Right renal pelvis (tissue), 4 donors: ENCODE results near the gene KIAA1191. TPM values are rescaled to one million over a fixed set of nuclear protein-coding genes. Genes with fewer than 3 reads are reported as not detected.
"Not testable (repeated sequence)": the region's sequence is repeated elsewhere in the genome, so short reads cannot be mapped to it uniquely, and the experiment has no call there.

Source experiments
- DNase-seq, 4 donors: peaks; one replicate each; pipeline ENCODE4 v3.0.0-alpha.2; 2013; ENCODE audit warnings: low read depth in 4 of 4, low spot score in 3 of 4, missing footprints in 1 of 4
- polyA plus RNA-seq, 4 donors: library from polyadenylated mRNA; unstranded; fragments of 120-200 nt; gene quantifications; one replicate each; pipeline ENCODE4 v1.2.1, GENCODE V29; 2013; ENCODE audit not compliant: insufficient read length in 4 of 4

The KIAA1191 gene, protein sequence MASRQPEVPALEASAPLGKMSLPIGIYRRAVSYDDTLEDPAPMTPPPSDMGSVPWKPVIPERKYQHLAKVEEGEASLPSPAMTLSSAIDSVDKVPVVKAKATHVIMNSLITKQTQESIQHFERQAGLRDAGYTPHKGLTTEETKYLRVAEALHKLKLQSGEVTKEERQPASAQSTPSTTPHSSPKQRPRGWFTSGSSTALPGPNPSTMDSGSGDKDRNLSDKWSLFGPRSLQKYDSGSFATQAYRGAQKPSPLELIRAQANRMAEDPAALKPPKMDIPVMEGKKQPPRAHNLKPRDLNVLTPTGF
- 100 to 1,000 TPM; 151 to 159 (median 153) TPM for polyA plus RNA-seq

DNA sequence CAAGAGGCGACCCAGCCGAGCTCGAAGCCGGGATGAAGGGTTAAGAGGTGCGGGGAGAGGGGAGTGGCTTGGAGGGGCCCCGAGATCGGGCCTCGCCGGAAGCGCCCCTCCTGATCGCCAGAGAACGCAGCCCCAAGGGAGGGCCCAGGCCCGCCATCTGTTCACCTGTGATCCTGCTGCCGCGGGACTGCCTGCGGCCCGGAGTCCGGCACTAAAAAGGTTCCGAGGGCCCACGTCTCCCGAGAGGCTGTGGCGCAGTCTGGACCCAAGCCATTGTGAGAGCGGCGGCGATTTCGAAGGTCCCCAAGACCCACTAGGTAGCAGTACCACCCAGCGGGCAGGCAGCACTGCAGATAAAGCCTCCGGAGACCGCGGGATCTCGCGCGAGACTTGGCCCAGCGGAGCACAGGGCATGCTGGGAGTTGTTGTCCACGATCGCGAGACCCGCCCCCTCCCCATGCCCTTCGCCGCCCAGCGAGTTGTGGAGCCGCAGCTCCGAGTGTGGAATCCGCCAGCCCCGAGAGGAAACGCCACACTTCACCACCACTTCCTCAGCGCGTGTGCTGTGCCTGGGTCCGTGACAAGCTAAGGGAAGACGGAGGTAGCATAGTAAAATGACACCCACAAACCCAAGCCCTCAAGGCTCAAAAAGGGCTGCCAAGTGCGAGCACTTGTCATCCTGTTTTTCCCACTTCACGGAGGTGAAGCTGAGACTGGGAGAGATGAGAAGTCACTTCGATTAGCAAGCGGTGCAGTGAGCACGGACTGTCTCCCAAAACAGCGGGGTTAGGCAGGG, at the start of gene KIAA1191:
Gene KIAA1191 (minus strand): TSS at position 328 of the 796 bp plus-strand sequence. CDS start 2,256 bp downstream, outside the sequence.
- DNase-seq, result peak; percentile 76 to 85 (median 82)

DNA sequence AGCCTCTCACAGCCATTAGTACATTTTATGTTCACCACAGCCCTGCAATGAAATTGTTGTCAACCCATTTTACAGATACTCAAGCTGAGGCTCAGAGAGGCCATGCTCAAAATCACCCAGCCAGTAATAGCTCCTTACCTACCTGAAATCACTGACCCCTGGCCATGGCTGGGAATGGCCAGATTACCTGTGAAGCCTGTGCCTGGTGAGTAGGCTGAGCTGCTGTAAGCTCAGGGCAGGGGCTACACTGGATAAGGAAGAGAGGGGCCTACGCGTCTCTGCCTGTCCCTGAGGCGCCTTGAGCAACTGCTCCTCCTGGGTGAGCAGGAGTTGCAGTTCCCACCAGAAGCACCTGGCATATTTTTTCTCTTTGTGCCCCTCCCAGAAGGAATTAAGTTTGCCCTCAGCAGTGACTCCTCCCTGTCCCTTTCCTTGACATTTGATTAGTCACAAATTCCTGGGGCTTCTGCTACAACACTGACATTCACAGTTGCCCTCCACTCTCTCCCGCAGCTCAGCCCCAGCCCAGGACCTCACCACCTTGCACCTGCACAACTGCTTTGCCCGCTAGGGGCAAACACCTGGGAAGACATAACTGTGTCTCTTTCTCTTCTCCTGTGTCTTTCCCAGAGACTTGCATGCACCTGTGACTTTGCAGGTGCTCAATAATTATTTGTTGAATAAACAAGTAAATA, 49.1 kb upstream of the KIAA1191 start:
- no peak for DNase-seq

DNA sequence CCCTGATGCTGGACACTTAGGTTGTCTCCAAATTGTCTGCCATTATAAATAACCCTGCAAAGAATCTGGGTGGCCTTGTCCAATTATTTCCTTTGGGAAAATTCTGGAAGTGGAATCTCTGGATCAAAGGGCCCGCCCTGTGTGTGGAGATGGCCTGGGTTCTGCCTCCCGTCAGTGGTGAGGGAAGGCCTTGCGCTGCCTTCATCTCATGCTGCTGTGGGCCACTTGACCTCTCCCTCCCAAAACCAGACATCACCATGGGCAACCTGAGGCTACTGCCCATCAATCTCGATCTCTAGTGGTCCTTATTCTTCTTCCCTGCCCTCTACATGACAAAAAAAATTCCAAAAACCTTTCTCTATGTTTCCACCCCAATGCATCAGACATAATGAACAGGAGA, 48.2 kb upstream of the KIAA1191 start:
- DNase-seq, result no peak

GRCh38 chr5:176408590-176408989, 47.0 kb upstream of the KIAA1191 start:
- no peak for DNase-seq

GRCh38 chr5:176408252-176408573, 46.6 kb upstream of the KIAA1191 start:
- not testable (repeated sequence) for DNase-seq

DNA sequence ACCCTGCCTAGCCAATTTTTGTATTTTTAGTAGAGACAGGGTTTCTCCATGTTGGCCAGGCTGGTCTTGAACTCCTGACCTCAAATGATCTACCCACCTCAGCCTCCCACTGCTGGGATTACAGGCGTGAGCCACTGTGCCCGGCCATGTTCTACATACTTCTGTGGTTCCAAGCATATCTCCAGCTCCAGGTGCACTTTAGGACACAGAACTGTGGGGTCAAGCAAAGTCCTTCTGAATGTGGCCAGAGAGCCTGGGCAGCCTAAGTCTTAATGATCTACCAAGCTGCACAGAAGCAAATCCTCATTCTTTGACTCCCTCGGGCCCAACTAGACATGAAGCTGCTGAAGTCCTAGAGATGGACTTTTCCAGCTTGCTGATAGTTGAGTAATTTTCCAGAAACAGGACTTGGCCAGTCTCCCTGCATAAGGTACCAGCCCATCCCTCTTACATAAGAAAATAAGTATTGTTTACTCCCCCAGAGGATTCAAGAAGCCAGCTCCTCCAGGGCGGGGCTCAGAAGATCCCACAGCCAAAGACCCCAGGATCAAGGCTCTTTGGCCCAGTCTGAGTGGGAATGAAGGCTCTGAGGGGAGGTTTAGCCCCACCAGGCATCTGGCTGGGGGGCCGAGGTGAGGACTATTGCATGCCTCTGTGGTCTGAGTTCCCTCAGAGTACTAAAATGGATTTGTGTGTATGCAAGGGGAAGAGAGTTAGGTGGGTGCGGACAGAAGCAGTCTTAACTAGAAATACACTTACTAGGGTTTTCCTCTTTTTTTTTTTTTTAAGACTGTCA, 46.1 kb upstream of the KIAA1191 start:
- no peak for DNase-seq

- no peak for DNase-seq
Measured at GRCh38 chr5:176406436-176407052, 45.0 kb upstream of the KIAA1191 start.

GRCh38 chr5:176405656-176406435, 44.3 kb upstream of the KIAA1191 start:
- no peak for DNase-seq

DNA sequence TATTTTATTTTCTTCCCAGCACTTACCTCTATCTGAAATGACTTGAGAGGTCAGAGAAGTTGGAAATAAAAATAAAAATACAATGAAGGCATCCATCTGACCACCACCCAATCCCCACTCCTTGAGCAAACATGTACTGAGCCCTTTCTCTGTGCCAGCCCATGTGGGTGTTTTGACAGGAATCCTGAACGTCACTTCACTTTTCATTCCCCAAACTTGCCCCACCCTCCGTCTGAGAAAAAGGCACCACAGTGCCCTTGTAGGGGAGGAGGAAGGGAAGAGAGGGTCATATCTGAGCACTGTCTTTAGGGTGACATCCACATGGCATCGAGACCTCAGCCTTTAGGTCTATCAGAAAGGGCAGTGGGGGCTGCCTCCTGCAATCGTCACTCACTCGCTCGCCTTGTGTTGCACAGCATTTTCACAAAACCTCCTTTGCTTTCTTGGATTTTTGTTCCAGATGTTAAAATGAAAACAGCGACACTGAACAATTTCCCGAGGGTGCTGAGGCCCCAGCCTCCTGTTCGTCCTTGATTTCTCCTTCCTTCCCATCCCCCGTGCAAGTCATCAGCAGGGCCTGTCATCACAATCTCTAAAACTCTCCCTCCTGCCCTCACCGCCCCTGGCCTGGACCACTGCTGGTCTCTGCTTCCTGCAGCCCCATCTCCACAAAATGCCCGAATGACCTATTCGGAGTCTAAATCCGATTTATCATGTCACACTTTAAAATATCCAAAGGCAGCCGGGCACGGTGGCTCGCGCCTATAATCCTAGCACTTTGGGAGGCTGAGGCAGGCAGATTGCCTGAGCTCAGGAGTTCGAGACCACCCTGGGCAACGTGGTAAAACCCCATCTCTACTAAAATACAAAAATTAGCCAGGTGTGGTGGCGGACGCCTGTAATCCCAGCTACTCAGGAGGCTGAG, 40.0 kb upstream of the KIAA1191 start:
- no peak for DNase-seq

DNA sequence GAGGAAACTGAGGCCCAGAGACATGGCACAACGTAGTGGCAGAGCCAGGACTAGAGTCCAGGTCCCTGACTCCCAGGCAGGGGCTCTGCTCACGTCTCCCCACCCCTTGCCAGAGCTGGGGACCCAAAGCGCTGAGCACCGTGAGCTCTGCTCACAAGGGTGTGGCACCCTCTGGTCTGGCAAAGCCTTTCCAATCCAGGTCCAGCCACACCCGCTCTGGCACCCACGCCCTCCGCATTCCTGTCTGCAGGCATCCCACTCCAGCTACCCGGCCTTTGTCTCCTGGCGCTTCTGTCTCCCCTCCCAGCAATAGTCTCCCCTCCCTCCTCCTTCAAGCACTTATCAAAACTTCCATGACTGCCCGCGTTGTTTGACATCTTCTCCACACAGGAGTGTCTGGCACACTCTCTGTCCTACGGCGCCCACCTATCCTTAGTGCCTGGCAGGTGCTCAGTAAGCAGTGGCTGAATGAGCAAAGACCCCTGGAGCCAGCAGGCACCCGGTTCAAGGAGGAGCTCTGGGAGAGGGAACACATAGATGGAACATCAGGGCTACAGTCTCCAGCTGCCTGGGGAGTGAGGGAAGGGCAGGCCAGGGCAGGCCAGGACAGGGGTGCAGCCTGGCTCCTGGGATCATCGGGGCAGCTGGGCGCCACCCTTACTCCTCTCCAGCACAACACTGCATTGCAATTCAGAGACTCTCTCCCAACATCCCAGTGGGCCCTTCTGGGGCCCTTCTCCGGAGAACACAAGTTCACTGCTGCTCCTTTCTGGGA, 39.0 kb upstream of the KIAA1191 start:
- no peak for DNase-seq

- no peak for DNase-seq
Measured at GRCh38 chr5:176397736-176398420, 36.3 kb upstream of the KIAA1191 start.

DNA sequence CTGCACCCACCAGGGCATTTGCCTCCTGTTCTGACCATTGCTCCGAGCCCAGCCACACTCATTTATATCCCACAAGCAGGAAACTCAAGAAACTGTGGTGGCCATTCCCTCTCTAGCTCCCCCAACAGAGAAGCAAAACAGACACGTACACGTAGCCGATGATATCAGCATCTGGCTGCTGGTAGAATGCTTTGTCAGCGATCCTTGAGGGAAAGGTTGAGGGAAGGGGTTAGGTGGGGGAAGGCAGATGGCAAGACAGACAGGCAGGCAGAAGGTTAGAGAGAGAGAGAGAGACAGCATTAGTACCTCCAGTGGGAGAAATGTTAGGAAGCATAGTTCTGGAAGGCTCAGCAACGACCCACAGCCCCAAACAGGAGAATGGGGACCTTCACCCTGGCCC, 34.8 kb upstream of the KIAA1191 start:
- no peak for DNase-seq

DNA sequence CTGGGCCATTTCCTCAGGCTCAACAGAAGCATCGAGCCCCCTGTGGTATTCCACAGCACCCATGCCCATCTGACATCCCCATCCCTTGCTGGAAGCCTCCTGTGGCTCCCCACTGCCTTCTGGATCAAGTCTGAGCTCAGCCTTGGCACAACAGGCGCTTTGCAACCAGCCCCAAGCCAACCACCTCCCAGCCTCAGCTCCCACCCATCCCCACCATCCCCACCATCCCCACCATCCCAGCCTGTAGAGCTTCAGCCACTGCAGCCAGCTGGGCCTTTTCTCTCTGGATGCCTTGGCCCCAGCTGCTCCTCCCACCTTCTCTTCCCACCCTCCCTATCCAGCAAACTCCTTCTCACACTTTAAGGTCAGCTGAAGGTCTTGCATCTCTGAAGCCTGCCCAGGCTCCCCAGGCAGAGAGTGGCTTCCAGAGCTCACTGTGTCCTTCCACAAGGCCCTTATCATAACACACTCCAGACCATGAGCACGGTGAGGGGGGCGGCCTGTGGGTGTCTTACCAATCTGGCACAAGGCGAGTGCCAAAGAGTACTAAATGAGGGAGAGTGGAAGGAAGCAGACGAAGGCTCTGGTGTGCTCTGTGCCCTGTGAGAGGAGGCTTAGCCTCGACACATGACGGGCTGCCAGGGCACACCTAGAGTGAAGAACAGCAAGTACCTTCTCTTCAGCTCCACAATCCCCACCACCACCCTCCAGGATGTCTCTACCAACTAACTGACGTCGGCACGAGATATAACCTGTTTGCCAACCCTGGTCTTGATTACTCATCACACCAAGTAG, 33.5 kb upstream of the KIAA1191 start:
- no peak for DNase-seq

DNA sequence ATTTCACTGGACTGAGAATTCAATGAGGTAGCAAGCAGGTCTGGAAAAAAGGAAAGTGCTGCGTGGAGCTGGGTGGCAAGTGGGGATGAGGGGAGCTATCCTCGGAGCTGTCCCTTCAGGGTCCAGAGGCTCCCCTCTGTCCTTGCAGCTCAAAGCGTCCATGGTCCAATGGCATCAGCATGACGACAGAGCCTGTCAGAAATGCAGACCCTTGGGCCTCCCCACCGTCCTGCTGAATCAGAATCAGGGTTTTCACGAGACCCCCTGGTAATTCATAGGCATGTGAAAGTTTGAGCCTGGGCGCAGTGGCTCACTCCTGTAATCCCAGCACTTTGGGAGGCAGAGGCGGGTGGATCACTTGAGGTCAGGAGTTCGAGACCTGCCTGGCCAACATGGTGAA, 32.5 kb upstream of the KIAA1191 start:
- DNase-seq, result no peak

DNA sequence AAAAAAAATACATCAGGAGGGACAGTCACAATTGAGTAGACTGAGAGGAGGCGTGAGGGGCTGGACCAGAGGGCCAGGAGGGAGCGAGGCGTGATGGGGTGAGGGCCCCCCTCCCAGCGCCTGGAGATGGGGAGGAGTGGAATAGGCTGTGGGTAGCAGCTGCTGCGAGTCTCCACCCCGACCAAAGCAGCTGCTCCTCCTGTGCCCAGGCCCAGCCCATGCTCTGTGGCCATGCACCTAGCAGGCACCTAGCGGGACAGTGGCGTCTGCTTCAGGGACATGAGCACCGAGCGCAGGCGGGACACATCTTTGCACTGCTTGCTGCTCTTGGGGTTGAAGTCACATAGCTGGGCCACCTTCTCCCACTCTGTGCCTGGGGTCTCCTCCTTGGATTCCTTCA, 31.0 kb upstream of the KIAA1191 start:
- DNase-seq, result no peak

DNA sequence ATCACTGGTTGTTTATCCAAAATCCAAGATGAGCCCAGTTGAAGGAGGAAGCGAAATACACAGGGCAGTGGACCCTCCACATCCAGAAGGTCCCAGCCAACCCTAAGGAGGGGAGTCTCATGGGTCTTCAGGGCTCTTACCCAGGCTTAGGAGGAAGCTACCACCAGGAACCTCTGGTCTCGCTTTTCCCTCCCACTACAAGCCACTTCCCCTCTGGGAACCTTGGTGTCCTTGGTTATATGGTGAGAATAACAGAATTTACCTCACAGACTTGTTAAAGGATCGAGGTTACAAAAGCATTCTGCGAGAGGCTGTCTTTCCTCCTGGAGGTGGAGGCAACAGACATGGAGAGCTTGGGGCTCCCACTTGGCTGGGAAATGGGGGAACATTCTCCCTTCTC, 30.4 kb upstream of the KIAA1191 start:
- no peak for DNase-seq
